Activated effector memory CD4-positive, alpha-beta T cell treated with anti-CD3 and anti-CD28 coated beads, Interleukin-2, amount 50 U/mL, for 16 hours (primary cell): ENCODE measurements around the gene FBXO48.

ENCODE experiments used
- DNase-seq: peaks from one replicate; pipeline ENCODE4 v3.0.0-alpha.2; 2020

The FBXO48 gene

GRCh38 chr2:68432696-68433658, 34.1 kb downstream of the FBXO48 start:
- DNase-seq, result no peak

GRCh38 chr2:68431316-68431972, 35.6 kb downstream of the FBXO48 start:
- DNase-seq, result no peak

GRCh38 chr2:68429311-68429826, 37.7 kb downstream of the FBXO48 start:
- DNase-seq, result no peak

GRCh38 chr2:68428746-68429145, 38.3 kb downstream of the FBXO48 start:
- DNase-seq, result no peak

GRCh38 chr2:68428126-68428525, 39.0 kb downstream of the FBXO48 start:
- no peak for DNase-seq

GRCh38 chr2:68426848-68427579, 40.1 kb downstream of the FBXO48 start:
- DNase-seq, result no peak

GRCh38 chr2:68426446-68426845, 40.6 kb downstream of the FBXO48 start:
- DNase-seq, result no peak

- DNase-seq, result no peak
Observed at GRCh38 chr2:68425503-68425902, 41.6 kb downstream of the FBXO48 start.

GRCh38 chr2:68423966-68424650, 43.0 kb downstream of the FBXO48 start:
- no peak for DNase-seq

- no peak for DNase-seq
Observed at GRCh38 chr2:68420254-68420910, 46.7 kb downstream of the FBXO48 start.

GRCh38 chr2:68418855-68419254, 48.2 kb downstream of the FBXO48 start:
- DNase-seq, result no peak

GRCh38 chr2:68418419-68418818, 48.7 kb downstream of the FBXO48 start:
- DNase-seq, result no peak

- DNase-seq, result no peak
Observed at GRCh38 chr2:68417926-68418325, 49.2 kb downstream of the FBXO48 start.

- no peak for DNase-seq
Observed at GRCh38 chr2:68416081-68416675, 50.9 kb downstream of the FBXO48 start.

GRCh38 chr2:68415521-68415920, 51.6 kb downstream of the FBXO48 start:
- DNase-seq, result no peak

GRCh38 chr2:68414876-68415275, 52.2 kb downstream of the FBXO48 start:
- no peak for DNase-seq

GRCh38 chr2:68414452-68414851, 52.6 kb downstream of the FBXO48 start:
- DNase-seq, result no peak

- DNase-seq, result no peak
Observed at GRCh38 chr2:68413466-68413865, 53.6 kb downstream of the FBXO48 start.

GRCh38 chr2:68412127-68412819, 54.8 kb downstream of the FBXO48 start:
- no peak for DNase-seq

- DNase-seq, result no peak
Observed at GRCh38 chr2:68411397-68412126, 55.5 kb downstream of the FBXO48 start.
